Measurements from ENCODE around the gene BLM.
"Not testable (repeated sequence)": the region's sequence is repeated elsewhere in the genome, so short reads cannot be mapped to it uniquely, and the experiment has no call there.

Gene BLM

GRCh38 chr15:90716976-90717821, at the start of gene BLM:
BLM (plus strand) TSS chr15:90717346; CDS start chr15:90747393, 30,047 bp downstream.
- peak; percentile 96 for DNase-seq

- not testable (repeated sequence) for DNase-seq
Measured at GRCh38 chr15:90667755-90668345, 49.3 kb upstream of the BLM start.

GRCh38 chr15:90670631-90671030, 46.5 kb upstream of the BLM start:
- DNase-seq = not testable (repeated sequence)

- no peak for DNase-seq
Measured at GRCh38 chr15:90671216-90671615, 45.9 kb upstream of the BLM start.

GRCh38 chr15:90673357-90673756, 43.8 kb upstream of the BLM start:
- DNase-seq = not testable (repeated sequence)

- DNase-seq = no peak
Measured at GRCh38 chr15:90674476-90674875, 42.7 kb upstream of the BLM start.

GRCh38 chr15:90675464-90675863, 41.7 kb upstream of the BLM start:
- no peak for DNase-seq

- no peak for DNase-seq
Measured at GRCh38 chr15:90677807-90678790, 39.0 kb upstream of the BLM start.

- DNase-seq = no peak
Measured at GRCh38 chr15:90679959-90680358, 37.2 kb upstream of the BLM start.

- DNase-seq = peak; percentile 98
Measured at GRCh38 chr15:90680371-90680935, 36.7 kb upstream of the BLM start.

GRCh38 chr15:90681056-90681455, 36.1 kb upstream of the BLM start:
- no peak for DNase-seq

- peak; percentile 85 for DNase-seq
Measured at GRCh38 chr15:90681480-90681879, 35.7 kb upstream of the BLM start.

- no peak for DNase-seq
Measured at GRCh38 chr15:90683371-90683770, 33.8 kb upstream of the BLM start.

GRCh38 chr15:90683876-90684275, 33.3 kb upstream of the BLM start:
- DNase-seq = peak; percentile 43

- DNase-seq = no peak
Measured at GRCh38 chr15:90684281-90684680, 32.9 kb upstream of the BLM start.

GRCh38 chr15:90685591-90686434, 31.3 kb upstream of the BLM start:
- DNase-seq = no peak

GRCh38 chr15:90686435-90687218, 30.5 kb upstream of the BLM start:
- no peak for DNase-seq

- DNase-seq = not testable (repeated sequence)
Measured at GRCh38 chr15:90689326-90689961, 27.7 kb upstream of the BLM start.

GRCh38 chr15:90690585-90690984, 26.6 kb upstream of the BLM start:
- peak; percentile 57 for DNase-seq

- DNase-seq = no peak
Measured at GRCh38 chr15:90691369-90691768, 25.8 kb upstream of the BLM start.

All from fibroblast of upper back skin (primary cell).